ENCODE data around the gene RGS16.

Gene RGS16

DNA sequence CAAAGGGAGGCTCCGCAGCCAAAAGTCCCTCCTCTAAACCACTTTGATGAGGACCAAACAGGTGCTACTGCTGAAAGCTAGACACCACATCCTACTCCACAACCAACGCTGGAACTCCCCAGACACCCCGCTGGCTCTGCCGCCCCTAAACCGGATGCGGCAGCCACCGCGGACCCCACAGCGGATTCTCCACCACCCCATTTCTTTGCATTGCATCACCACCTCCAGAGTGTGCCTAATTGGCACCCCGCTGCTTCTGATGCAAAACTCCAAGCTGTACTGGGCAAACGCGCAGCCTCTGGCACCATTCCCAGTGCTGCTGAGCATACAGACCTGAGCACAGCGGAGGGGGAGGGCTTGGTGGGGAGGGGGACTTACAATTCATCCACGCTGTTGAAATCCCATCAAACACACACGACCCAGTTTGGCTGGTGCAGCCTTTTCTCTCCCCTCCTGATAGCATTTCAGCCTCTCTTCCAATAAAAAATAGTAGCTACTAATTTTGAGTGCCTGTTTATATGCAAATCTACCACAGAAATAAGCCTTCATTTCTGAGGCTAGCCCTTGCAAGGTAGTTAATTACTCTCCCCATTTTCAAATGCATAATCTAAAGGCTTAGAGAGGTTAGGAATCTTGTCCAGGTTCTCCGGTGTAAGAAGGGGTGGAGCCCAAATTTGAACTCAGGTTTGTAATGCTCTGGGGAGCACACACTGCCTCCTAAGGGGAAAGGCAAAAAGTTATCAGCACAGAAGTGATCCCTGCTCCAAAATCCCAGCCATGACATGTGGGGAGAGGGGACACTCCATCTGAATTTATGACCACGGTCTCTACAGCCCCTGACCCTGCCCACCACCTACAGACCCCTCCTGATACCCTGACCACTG lies 12.2 kb upstream of the RGS16 start (continued):
- TF ChIP-seq ZNF600 (tag by site-specific recombination; IDR thresholded peaks at IDR 0.05) = peak; percentile 86
- no peak for TF ChIP-seq ZNF596 (tag by site-specific recombination; IDR thresholded peaks at IDR 0.05)
- TF ChIP-seq ZNF561 (tag by site-specific recombination; IDR thresholded peaks at IDR 0.05; ENCODE audit: borderline replicate concordance) = peak; percentile 96
- no peak for TF ChIP-seq ZNF571 (tag by site-specific recombination; IDR thresholded peaks at IDR 0.05)
- peak; percentile 93 for TF ChIP-seq ZNF664 (tag by site-specific recombination; IDR thresholded peaks at IDR 0.05)
- TF ChIP-seq ZXDB (tag by site-specific recombination; IDR thresholded peaks at IDR 0.05) = peak; percentile 92
- peak; percentile 90; the same call in 1 of the 2 replicates for TF ChIP-seq ZBTB7A (tag by site-specific recombination; IDR thresholded peaks at IDR 0.05; ENCODE audit: low read depth)
- TF ChIP-seq KLF1 (tag by site-specific recombination; IDR thresholded peaks at IDR 0.05) = peak; percentile 70
- TF ChIP-seq ZNF341 (tag by site-specific recombination; IDR thresholded peaks at IDR 0.05; ENCODE audit: low read depth) = peak; percentile 95
- TF ChIP-seq ZBTB49 (tag by site-specific recombination; IDR thresholded peaks at IDR 0.05; ENCODE audit: low read depth) = no peak
- TF ChIP-seq, protein P1, sequence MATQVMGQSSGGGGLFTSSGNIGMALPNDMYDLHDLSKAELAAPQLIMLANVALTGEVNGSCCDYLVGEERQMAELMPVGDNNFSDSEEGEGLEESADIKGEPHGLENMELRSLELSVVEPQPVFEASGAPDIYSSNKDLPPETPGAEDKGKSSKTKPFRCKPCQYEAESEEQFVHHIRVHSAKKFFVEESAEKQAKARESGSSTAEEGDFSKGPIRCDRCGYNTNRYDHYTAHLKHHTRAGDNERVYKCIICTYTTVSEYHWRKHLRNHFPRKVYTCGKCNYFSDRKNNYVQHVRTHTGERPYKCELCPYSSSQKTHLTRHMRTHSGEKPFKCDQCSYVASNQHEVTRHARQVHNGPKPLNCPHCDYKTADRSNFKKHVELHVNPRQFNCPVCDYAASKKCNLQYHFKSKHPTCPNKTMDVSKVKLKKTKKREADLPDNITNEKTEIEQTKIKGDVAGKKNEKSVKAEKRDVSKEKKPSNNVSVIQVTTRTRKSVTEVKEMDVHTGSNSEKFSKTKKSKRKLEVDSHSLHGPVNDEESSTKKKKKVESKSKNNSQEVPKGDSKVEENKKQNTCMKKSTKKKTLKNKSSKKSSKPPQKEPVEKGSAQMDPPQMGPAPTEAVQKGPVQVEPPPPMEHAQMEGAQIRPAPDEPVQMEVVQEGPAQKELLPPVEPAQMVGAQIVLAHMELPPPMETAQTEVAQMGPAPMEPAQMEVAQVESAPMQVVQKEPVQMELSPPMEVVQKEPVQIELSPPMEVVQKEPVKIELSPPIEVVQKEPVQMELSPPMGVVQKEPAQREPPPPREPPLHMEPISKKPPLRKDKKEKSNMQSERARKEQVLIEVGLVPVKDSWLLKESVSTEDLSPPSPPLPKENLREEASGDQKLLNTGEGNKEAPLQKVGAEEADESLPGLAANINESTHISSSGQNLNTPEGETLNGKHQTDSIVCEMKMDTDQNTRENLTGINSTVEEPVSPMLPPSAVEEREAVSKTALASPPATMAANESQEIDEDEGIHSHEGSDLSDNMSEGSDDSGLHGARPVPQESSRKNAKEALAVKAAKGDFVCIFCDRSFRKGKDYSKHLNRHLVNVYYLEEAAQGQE (tag by site-specific recombination; IDR thresholded peaks at IDR 0.05) = peak; percentile 31
- TF ChIP-seq ZNF76 (tag by site-specific recombination; IDR thresholded peaks at IDR 0.05; ENCODE audit: borderline replicate concordance, low read depth) = peak; percentile 57; the same call in 1 of the 2 replicates
- TF ChIP-seq, protein P2, sequence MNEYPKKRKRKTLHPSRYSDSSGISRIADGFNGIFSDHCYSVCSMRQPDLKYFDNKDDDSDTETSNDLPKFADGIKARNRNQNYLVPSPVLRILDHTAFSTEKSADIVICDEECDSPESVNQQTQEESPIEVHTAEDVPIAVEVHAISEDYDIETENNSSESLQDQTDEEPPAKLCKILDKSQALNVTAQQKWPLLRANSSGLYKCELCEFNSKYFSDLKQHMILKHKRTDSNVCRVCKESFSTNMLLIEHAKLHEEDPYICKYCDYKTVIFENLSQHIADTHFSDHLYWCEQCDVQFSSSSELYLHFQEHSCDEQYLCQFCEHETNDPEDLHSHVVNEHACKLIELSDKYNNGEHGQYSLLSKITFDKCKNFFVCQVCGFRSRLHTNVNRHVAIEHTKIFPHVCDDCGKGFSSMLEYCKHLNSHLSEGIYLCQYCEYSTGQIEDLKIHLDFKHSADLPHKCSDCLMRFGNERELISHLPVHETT (tag by site-specific recombination; IDR thresholded peaks at IDR 0.05) = peak; percentile 81
- TF ChIP-seq ZNF366 (tag by site-specific recombination; conservative IDR thresholded peaks at IDR 0.05) = peak; percentile 77
- TF ChIP-seq ZNF324 (tag by site-specific recombination; IDR thresholded peaks at IDR 0.05) = peak; percentile 89
- TF ChIP-seq MEIS1 (CRISPR knock-in tag; IDR thresholded peaks at IDR 0.05; ENCODE audit: borderline replicate concordance) = no peak
- 0 out of 2 replicates have a peak, but pooled peaks have one; percentile 66 for TF ChIP-seq ZFP37 (tag by site-specific recombination; IDR thresholded peaks at IDR 0.05)
- no peak for TF ChIP-seq ZNF114 (tag by site-specific recombination; IDR thresholded peaks at IDR 0.05)
- TF ChIP-seq, protein P3, sequence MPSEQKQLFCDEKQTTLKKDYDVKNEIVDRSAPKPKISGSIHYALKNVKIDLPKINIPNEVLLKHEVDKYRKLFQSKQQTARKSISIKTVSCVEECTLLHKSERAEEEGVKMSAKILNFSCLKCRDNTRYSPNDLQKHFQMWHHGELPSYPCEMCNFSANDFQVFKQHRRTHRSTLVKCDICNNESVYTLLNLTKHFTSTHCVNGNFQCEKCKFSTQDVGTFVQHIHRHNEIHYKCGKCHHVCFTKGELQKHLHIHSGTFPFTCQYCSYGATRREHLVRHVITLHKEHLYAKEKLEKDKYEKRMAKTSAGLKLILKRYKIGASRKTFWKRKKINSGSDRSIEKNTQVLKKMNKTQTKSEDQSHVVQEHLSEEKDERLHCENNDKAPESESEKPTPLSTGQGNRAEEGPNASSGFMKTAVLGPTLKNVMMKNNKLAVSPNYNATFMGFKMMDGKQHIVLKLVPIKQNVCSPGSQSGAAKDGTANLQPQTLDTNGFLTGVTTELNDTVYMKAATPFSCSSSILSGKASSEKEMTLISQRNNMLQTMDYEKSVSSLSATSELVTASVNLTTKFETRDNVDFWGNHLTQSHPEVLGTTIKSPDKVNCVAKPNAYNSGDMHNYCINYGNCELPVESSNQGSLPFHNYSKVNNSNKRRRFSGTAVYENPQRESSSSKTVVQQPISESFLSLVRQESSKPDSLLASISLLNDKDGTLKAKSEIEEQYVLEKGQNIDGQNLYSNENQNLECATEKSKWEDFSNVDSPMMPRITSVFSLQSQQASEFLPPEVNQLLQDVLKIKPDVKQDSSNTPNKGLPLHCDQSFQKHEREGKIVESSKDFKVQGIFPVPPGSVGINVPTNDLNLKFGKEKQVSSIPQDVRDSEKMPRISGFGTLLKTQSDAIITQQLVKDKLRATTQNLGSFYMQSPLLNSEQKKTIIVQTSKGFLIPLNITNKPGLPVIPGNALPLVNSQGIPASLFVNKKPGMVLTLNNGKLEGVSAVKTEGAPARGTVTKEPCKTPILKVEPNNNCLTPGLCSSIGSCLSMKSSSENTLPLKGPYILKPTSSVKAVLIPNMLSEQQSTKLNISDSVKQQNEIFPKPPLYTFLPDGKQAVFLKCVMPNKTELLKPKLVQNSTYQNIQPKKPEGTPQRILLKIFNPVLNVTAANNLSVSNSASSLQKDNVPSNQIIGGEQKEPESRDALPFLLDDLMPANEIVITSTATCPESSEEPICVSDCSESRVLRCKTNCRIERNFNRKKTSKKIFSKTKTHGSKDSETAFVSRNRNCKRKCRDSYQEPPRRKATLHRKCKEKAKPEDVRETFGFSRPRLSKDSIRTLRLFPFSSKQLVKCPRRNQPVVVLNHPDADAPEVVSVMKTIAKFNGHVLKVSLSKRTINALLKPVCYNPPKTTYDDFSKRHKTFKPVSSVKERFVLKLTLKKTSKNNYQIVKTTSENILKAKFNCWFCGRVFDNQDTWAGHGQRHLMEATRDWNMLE (tag by site-specific recombination; conservative IDR thresholded peaks at IDR 0.05; ENCODE audit: low read depth) = 0 out of 2 replicates have a peak, but pooled peaks have one; percentile 24
- peak; percentile 88 for TF ChIP-seq ZNF660 (tag by site-specific recombination; IDR thresholded peaks at IDR 0.05)
- peak; percentile 94 for TF ChIP-seq KLF16 (tag by site-specific recombination; IDR thresholded peaks at IDR 0.05)
- TF ChIP-seq ZSCAN30 (tag by site-specific recombination; IDR thresholded peaks at IDR 0.05) = peak; percentile 91
- peak; percentile 95 for TF ChIP-seq ZNF2 (tag by site-specific recombination; IDR thresholded peaks at IDR 0.05)

Measured in HEK293 (cell line).